Right ventricle myocardium inferior (tissue), 1 donor: Measurements from ENCODE around the gene TANGO2. TPM values are rescaled to one million over a fixed set of nuclear protein-coding genes. Genes with fewer than 3 reads are reported as not detected.

Experiments used
- ATAC-seq: fragments of 200-7000 bp; cut with Tn5 transposase; one replicate; pipeline ENCODE4 v1.9.1; 2020; ENCODE audit warnings: mild to moderate bottlenecking, moderate library complexity
- DNase-seq: peaks from one replicate; pipeline ENCODE4 v3.0.0; 2021; ENCODE audit errors: missing footprints
- intact Hi-C: fragments of 100-400 bp; cut with DNase I; formaldehyde crosslinking; loops from one replicate; pipeline ENCODE4 v1.11.0; 2022
- total RNA-seq: library from RNA; stranded (reverse); fragmentation: NEBNext Ultra II Directional; extraction: Animal tissue kit (Norgen Biotek cat#: 25700); gene quantifications from one replicate; pipeline ENCODE4 v1.2.1, GENCODE V29; 2021
- donor health status: DM: no; HTN: yes; CAD: no; lungs with severe emphysema.

TANGO2 gene
- total RNA-seq, 1 donor from 2014 or later = 54.6 TPM

- DNase-seq (peak; percentile 63), ATAC-seq (no peak)
- intact Hi-C loops = loop anchor here (5.0 kb wide), 2 partner anchors 62 to 112 kb away; partner anchors contain the start of genes DGCR8 and ZDHHC8
Measured at GRCh38 chr22:20019661-20020532, 1.0 kb upstream of the TANGO2 start.

GRCh38 chr22:20021196-20022181 is 579 bp downstream of the TANGO2 start:
- peak; percentile 90 for DNase-seq
- peak; percentile 73 for ATAC-seq
- intact Hi-C loops = loop anchor here (5.0 kb wide), 1 partner anchor 111 kb away; the partner anchor contains the start of gene ZDHHC8

GRCh38 chr22:20022231-20022977 is 1.5 kb downstream of the TANGO2 start:
- DNase-seq (peak; percentile 50), ATAC-seq (no peak)
- intact Hi-C loops = loop anchor here (5.0 kb wide), 1 partner anchor 110 kb away; the partner anchor contains the start of gene ZDHHC8

GRCh38 chr22:20022978-20023613 is 2.2 kb downstream of the TANGO2 start:
- intact Hi-C loops = loop anchor here (5.0 kb wide), 1 partner anchor 109 kb away; the partner anchor contains the start of gene ZDHHC8
- peak; percentile 47 for DNase-seq
- no peak for ATAC-seq

- intact Hi-C loops = loop anchor here (5.0 kb wide), 1 partner anchor 108 kb away; the partner anchor contains the start of gene ZDHHC8
- DNase-seq (peak; percentile 79), ATAC-seq (peak; percentile 29)
Measured at GRCh38 chr22:20024225-20024624, 3.3 kb downstream of the TANGO2 start.

- intact Hi-C loops = loop anchor here (5.0 kb wide), 1 partner anchor 107 kb away; the partner anchor contains the start of gene ZDHHC8
- peak; percentile 41 for DNase-seq
- no peak for ATAC-seq
Measured at GRCh38 chr22:20024650-20025397, 3.9 kb downstream of the TANGO2 start.

GRCh38 chr22:20025401-20026203 is 4.7 kb downstream of the TANGO2 start:
- intact Hi-C loops = no loop called here
- DNase-seq (peak; percentile 20), ATAC-seq (no peak)

- DNase-seq (peak; percentile 45), ATAC-seq (no peak)
- intact Hi-C loops = no loop called here
Measured at GRCh38 chr22:20026204-20026908, 5.4 kb downstream of the TANGO2 start.

GRCh38 chr22:20026996-20027601 is 6.2 kb downstream of the TANGO2 start:
- intact Hi-C loops = no loop called here
- DNase-seq (peak; percentile 46), ATAC-seq (no peak)

GRCh38 chr22:20027966-20028854 is 7.3 kb downstream of the TANGO2 start:
- intact Hi-C loops = no loop called here
- peak; percentile 4 for DNase-seq
- no peak for ATAC-seq

GRCh38 chr22:20028855-20029549 is 8.1 kb downstream of the TANGO2 start:
- intact Hi-C loops = no loop called here
- ATAC-seq (no peak), DNase-seq (peak; percentile 35)

GRCh38 chr22:20029550-20030225 is 8.8 kb downstream of the TANGO2 start:
- peak; percentile 43 for ATAC-seq
- DNase-seq = peak; percentile 48
- intact Hi-C loops = no loop called here

- DNase-seq (no peak), ATAC-seq (no peak)
- intact Hi-C loops = no loop called here
Measured at GRCh38 chr22:20031732-20032406, 11.0 kb downstream of the TANGO2 start.
